ENCODE measurements around the gene METTL3. TPM values are rescaled to one million over a fixed set of nuclear protein-coding genes. Genes with fewer than 3 reads are reported as not detected.
A peak's percentile ranks its signal among the peaks of the same experiment; 100 is the strongest.

Gene METTL3
- total RNA-seq, 1 experiment from 2014 or later: 105 TPM

DNA sequence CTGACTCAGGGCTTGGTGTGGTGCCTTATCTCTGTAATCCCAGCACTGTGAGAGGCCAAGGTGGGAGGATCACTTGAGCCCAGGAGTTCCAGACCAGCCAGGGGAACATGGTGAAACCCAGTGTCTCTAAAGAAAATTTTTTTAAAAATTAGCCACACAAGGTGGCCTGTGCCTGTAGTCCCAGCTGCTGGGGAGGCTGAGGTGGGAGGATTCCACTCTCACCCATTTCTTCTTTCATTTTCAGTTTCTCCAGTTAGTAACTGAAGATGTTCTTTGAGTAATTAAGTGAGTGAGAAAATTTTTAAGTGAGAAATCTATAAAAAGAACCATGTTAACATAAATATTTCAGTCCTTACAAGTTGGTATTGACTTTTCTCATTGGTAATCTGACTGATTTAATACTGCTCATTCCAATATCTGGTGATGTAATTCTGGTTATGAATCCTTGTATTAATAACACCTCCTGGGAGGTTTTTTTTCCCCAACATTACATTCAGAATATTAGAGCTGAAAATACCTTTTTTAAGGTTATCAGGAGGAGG is 6.1 kb downstream of the METTL3 start:
- Histone ChIP-seq H3K4me2 (ENCODE audit: low read depth, low read length, poor library complexity, severe bottlenecking) (no peak overlapping the region), H3K27ac (ENCODE audit: low read length) (peak overlapping the region; percentile 5; the same call in 1 of the 2 replicates), H3K4me3 (ENCODE audit: low read length) (no peak overlapping the region)

GRCh38 chr14:21503376-21503775 is 7.8 kb downstream of the METTL3 start:
- Histone ChIP-seq H3K9me3 (ENCODE audit: low read length) (no peaks in the 10 kb centered on the region), H3K36me3 (ENCODE audit: insufficient read depth, low read length) (peaks cover 66% of the 10 kb centered on the region), H2AFZ (ENCODE audit: low read length) (no peak overlapping the region), H3K27me3 (ENCODE audit: low read length) (no peaks in the 10 kb centered on the region), H3K4me2 (ENCODE audit: low read depth, low read length, poor library complexity, severe bottlenecking) (no peak overlapping the region), H3K27ac (ENCODE audit: low read length) (no peak overlapping the region), H3K4me1 (ENCODE audit: low read length) (peaks cover 4% of the 10 kb centered on the region), H4K20me1 (ENCODE audit: insufficient read depth, low read depth, low read length) (0 out of 2 replicates have a peak, but pooled peaks cover 5% of the 10 kb centered on the region), H3K9me2 (replicated peaks; ENCODE audit: insufficient read depth, low read length) (no peaks in the 10 kb centered on the region), H3K9ac (ENCODE audit: low read length) (no peak overlapping the region), H3K4me3 (ENCODE audit: low read length) (no peak overlapping the region), H3K79me2 (ENCODE audit: low read length) (peaks cover 48% of the 10 kb centered on the region)
- DNase-seq: no peak

More for the DNA sequence above, 6.1 kb downstream of the METTL3 start:
- H3K4me1 ChIP-seq (ENCODE audit: low read length): peaks cover 12% of the 10 kb centered on the region
- no peak overlapping the region for H2AFZ ChIP-seq (ENCODE audit: low read length)
- H3K9ac ChIP-seq (ENCODE audit: low read length): no peak overlapping the region
- peaks cover 65% of the 10 kb centered on the region for H3K79me2 ChIP-seq (ENCODE audit: low read length)
- H4K20me1 ChIP-seq (ENCODE audit: insufficient read depth, low read depth, low read length): peaks cover 9% of the 10 kb centered on the region; the same call in 1 of the 2 replicates
- H3K9me3 ChIP-seq (ENCODE audit: low read length): no peaks in the 10 kb centered on the region
- no peaks in the 10 kb centered on the region for H3K27me3 ChIP-seq (ENCODE audit: low read length)
- peaks cover 51% of the 10 kb centered on the region for H3K36me3 ChIP-seq (ENCODE audit: insufficient read depth, low read length)
- no peak for DNase-seq
- H3K9me2 ChIP-seq (replicated peaks; ENCODE audit: insufficient read depth, low read length): no peaks in the 10 kb centered on the region

GRCh38 chr14:21501568-21501967 is 9.6 kb downstream of the METTL3 start:
- H3K9me2 ChIP-seq (replicated peaks; ENCODE audit: insufficient read depth, low read length): no peaks in the 10 kb centered on the region
- DNase-seq: no peak
- H3K36me3 ChIP-seq (ENCODE audit: insufficient read depth, low read length): peaks cover 74% of the 10 kb centered on the region; the same call in 1 of the 2 replicates
- H3K9ac ChIP-seq (ENCODE audit: low read length): no peak overlapping the region
- peaks cover 32% of the 10 kb centered on the region for H3K79me2 ChIP-seq (ENCODE audit: low read length)
- H3K4me2 ChIP-seq (ENCODE audit: low read depth, low read length, poor library complexity, severe bottlenecking): no peak overlapping the region
- no peak overlapping the region for H3K27ac ChIP-seq (ENCODE audit: low read length)
- peaks cover 4% of the 10 kb centered on the region for H3K4me1 ChIP-seq (ENCODE audit: low read length)
- no peaks in the 10 kb centered on the region for H3K9me3 ChIP-seq (ENCODE audit: low read length)
- 0 out of 2 replicates have a peak, but pooled peaks cover 5% of the 10 kb centered on the region for H4K20me1 ChIP-seq (ENCODE audit: insufficient read depth, low read depth, low read length)
- no peak overlapping the region for H2AFZ ChIP-seq (ENCODE audit: low read length)
- H3K4me3 ChIP-seq (ENCODE audit: low read length): no peak overlapping the region
- H3K27me3 ChIP-seq (ENCODE audit: low read length): no peaks in the 10 kb centered on the region

DNA sequence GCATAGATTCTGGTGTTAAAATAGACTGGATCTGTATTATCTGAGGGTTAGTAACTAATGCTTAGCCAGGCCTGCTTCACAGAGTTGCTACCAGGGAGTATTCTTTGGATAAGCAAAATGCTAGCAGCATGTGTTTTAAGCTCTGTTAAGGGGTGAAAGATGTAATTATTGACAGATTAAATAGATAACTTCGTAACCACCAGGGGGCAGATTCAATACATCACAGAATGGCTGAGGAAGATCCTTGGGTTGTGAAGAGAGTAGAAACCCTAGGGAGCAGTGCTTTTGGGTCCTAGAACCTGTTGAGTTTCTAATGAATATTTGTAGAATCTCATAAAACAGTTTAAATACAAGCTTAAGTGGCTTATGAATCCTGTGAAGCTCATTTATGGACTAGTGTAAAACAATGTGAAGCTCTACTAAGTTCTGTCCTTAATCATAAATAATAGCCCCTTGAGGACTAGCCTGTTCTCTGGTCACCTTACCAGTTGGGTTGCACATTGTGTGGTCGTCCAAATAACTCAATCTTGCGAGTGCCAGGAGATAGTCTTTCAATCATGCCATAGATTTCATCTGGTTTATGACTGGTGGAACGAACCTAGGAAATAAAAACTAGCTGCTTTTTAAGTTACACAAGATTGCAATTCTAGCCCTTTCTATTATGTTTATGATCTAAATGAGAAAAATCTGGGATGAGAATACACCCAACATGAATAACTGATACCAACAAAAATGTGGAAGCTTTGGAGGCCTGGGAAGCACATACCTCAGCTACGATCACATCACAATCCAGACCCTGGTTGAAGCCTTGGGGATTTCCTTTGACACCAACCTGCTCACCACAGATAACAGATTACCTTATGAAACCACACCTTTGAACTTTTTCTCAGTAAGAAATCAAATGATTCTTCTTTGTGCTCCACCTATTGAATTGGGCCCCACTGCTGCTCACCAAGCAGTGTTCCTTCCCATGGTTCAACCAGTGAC is 12.3 kb downstream of the METTL3 start:
- Histone ChIP-seq H3K4me2 (ENCODE audit: low read depth, low read length, poor library complexity, severe bottlenecking) (no peak overlapping the region), H3K9me3 (ENCODE audit: low read length) (no peaks in the 10 kb centered on the region), H3K9ac (ENCODE audit: low read length) (no peak overlapping the region), H3K4me1 (ENCODE audit: low read length) (peaks cover 4% of the 10 kb centered on the region), H3K9me2 (replicated peaks; ENCODE audit: insufficient read depth, low read length) (no peaks in the 10 kb centered on the region), H3K4me3 (ENCODE audit: low read length) (no peak overlapping the region), H2AFZ (ENCODE audit: low read length) (no peak overlapping the region), H3K36me3 (ENCODE audit: insufficient read depth, low read length) (peaks cover 78% of the 10 kb centered on the region), H3K79me2 (ENCODE audit: low read length) (peaks cover 8% of the 10 kb centered on the region), H3K27ac (ENCODE audit: low read length) (no peak overlapping the region), H3K27me3 (ENCODE audit: low read length) (no peaks in the 10 kb centered on the region), H4K20me1 (ENCODE audit: insufficient read depth, low read depth, low read length) (0 out of 2 replicates have a peak, but pooled peaks cover 4% of the 10 kb centered on the region)
- DNase-seq: peak; percentile 86

DNA sequence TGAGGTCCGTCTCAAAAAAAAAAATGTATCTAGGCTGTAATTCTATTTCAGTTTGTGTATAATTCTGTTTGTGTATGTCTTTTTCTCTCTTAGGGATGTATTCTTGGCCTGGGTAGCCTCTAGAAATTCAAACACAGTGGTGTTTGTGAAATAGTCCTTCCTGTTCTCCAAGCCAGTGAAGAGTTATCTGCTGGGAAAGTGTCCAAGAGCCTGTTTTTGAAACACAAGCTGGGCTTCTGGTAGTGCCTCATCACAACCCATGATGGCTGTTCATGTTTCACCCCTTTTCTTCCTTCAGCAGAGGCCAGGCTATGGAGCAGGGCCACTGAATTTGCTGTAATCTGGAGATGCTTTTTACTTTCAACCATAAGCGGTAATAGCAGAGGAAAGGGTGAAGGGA is 14.7 kb downstream of the METTL3 start:
- H3K27ac ChIP-seq (ENCODE audit: low read length): no peak overlapping the region
- no peaks in the 10 kb centered on the region for H3K27me3 ChIP-seq (ENCODE audit: low read length)
- H2AFZ ChIP-seq (ENCODE audit: low read length): no peak overlapping the region
- peaks cover 4% of the 10 kb centered on the region for H3K4me1 ChIP-seq (ENCODE audit: low read length)
- no peak overlapping the region for H3K4me3 ChIP-seq (ENCODE audit: low read length)
- no peak for DNase-seq
- H3K36me3 ChIP-seq (ENCODE audit: insufficient read depth, low read length): peaks cover 70% of the 10 kb centered on the region
- H3K4me2 ChIP-seq (ENCODE audit: low read depth, low read length, poor library complexity, severe bottlenecking): no peak overlapping the region
- no peak overlapping the region for H3K9ac ChIP-seq (ENCODE audit: low read length)
- 0 out of 2 replicates have a peak, but pooled peaks cover under 1% of the 10 kb centered on the region for H4K20me1 ChIP-seq (ENCODE audit: insufficient read depth, low read depth, low read length)
- peaks cover 3% of the 10 kb centered on the region; the same call in 1 of the 2 replicates for H3K79me2 ChIP-seq (ENCODE audit: low read length)
- no peaks in the 10 kb centered on the region for H3K9me3 ChIP-seq (ENCODE audit: low read length)
- no peaks in the 10 kb centered on the region for H3K9me2 ChIP-seq (replicated peaks; ENCODE audit: insufficient read depth, low read length)

- Histone ChIP-seq H3K27me3 (ENCODE audit: low read length) (no peaks in the 10 kb centered on the region), H3K9ac (ENCODE audit: low read length) (no peak overlapping the region), H3K27ac (ENCODE audit: low read length) (no peak overlapping the region), H3K4me1 (ENCODE audit: low read length) (peaks cover 4% of the 10 kb centered on the region), H2AFZ (ENCODE audit: low read length) (no peak overlapping the region), H3K4me3 (ENCODE audit: low read length) (no peak overlapping the region), H4K20me1 (ENCODE audit: insufficient read depth, low read depth, low read length) (no peaks in the 10 kb centered on the region), H3K9me2 (replicated peaks; ENCODE audit: insufficient read depth, low read length) (no peaks in the 10 kb centered on the region), H3K4me2 (ENCODE audit: low read depth, low read length, poor library complexity, severe bottlenecking) (no peak overlapping the region), H3K9me3 (ENCODE audit: low read length) (no peaks in the 10 kb centered on the region), H3K79me2 (ENCODE audit: low read length) (no peaks in the 10 kb centered on the region), H3K36me3 (ENCODE audit: insufficient read depth, low read length) (peaks cover 68% of the 10 kb centered on the region)
- peak; percentile 40 for DNase-seq
These were observed 16.0 kb downstream of the METTL3 start for GRCh38 chr14:21494902-21495762.

DNA sequence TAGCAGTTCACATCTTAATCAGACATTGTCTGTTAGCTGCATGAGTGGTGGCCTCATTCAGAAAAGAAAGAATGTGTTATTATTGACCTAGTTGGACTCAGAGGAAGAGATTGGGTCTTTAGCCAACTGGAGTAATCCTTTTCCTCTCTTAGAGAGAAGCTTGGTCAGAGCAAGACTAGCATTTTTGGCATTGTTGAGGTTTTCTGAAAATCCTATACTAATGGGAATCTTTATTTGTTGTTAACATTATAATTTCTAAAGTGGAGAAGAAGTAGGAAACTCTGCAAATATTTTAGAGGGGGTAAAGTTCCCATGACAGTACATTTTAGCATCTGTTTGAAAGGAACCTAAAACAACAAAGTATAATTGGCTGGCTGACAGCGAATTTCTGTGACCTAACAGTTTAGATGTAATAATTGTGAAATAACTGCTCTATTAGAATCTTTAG is 24.5 kb downstream of the METTL3 start:
- no peaks in the 10 kb centered on the region for H3K27me3 ChIP-seq (ENCODE audit: low read length)
- H3K4me2 ChIP-seq (ENCODE audit: low read depth, low read length, poor library complexity, severe bottlenecking): no peak overlapping the region
- peaks cover 38% of the 10 kb centered on the region for H3K79me2 ChIP-seq (ENCODE audit: low read length)
- no peaks in the 10 kb centered on the region for H3K4me1 ChIP-seq (ENCODE audit: low read length)
- no peak overlapping the region for H3K4me3 ChIP-seq (ENCODE audit: low read length)
- DNase-seq: no peak
- H3K9me3 ChIP-seq (ENCODE audit: low read length): no peaks in the 10 kb centered on the region
- no peak overlapping the region for H2AFZ ChIP-seq (ENCODE audit: low read length)
- no peak overlapping the region for H3K9ac ChIP-seq (ENCODE audit: low read length)
- no peak overlapping the region for H3K27ac ChIP-seq (ENCODE audit: low read length)
- H3K9me2 ChIP-seq (replicated peaks; ENCODE audit: insufficient read depth, low read length): no peaks in the 10 kb centered on the region
- peaks cover 34% of the 10 kb centered on the region; the same call in 1 of the 2 replicates for H3K36me3 ChIP-seq (ENCODE audit: insufficient read depth, low read length)
- no peaks in the 10 kb centered on the region for H4K20me1 ChIP-seq (ENCODE audit: insufficient read depth, low read depth, low read length)
